Measurements from ENCODE around the gene NFASC. TPM values are rescaled to one million over a fixed set of nuclear protein-coding genes. Genes with fewer than 3 reads are reported as not detected.

Gene NFASC
- total RNA-seq, 4 donors from 2014 or later = 12.7 to 41.7 (median 19.2) TPM

- peaks cover 5% of the 10 kb centered on the region for H3K36me3 ChIP-seq
- TF ChIP-seq EP300 (IDR thresholded peaks at IDR 0.05) = no peak
- TF ChIP-seq POLR2A (IDR thresholded peaks at IDR 0.05) = no peak
- no peak for TF ChIP-seq CTCF (IDR thresholded peaks at IDR 0.05)
- no peak for TF ChIP-seq POLR2AphosphoS5 (IDR thresholded peaks at IDR 0.05)
- WGBS = 66% methylated on average over 8 of the region's 8 CpGs
Observed at GRCh38 chr1:204960306-204961125, 89.9 kb downstream of the NFASC start.

GRCh38 chr1:204961765-204962419, 91.2 kb downstream of the NFASC start:
- 59% methylated on average over 8 of the region's 8 CpGs for WGBS
- DNase-seq (ENCODE audit: low spot score in 2 of 2) = no peak
- Histone ChIP-seq H3K4me1 (no peaks in the 10 kb centered on the region), H3K4me3 (no peak overlapping the region), H3K27ac (no peak overlapping the region), H3K36me3 (peaks cover 5% of the 10 kb centered on the region), H3K9me3 (no peaks in the 10 kb centered on the region), H3K27me3 (peaks cover 3% of the 10 kb centered on the region)
- TF ChIP-seq EP300 (IDR thresholded peaks at IDR 0.05) (no peak), POLR2AphosphoS5 (IDR thresholded peaks at IDR 0.05) (no peak), CTCF (IDR thresholded peaks at IDR 0.05) (no peak), POLR2A (IDR thresholded peaks at IDR 0.05) (no peak)

More at GRCh38 chr1:204960306-204961125, 89.9 kb downstream of the NFASC start:
- Histone ChIP-seq H3K4me3 (no peak overlapping the region), H3K27ac (no peak overlapping the region), H3K4me1 (no peaks in the 10 kb centered on the region), H3K27me3 (peaks cover 3% of the 10 kb centered on the region), H3K9me3 (no peaks in the 10 kb centered on the region)
- DNase-seq (ENCODE audit: low spot score in 2 of 2) = no peak

- Histone ChIP-seq H3K4me1 (no peaks in the 10 kb centered on the region), H3K9me3 (no peaks in the 10 kb centered on the region), H3K27ac (no peak overlapping the region), H3K36me3 (no peaks in the 10 kb centered on the region), H3K27me3 (peaks cover 3% of the 10 kb centered on the region), H3K4me3 (no peak overlapping the region)
- TF ChIP-seq CTCF (IDR thresholded peaks at IDR 0.05) (no peak), POLR2A (IDR thresholded peaks at IDR 0.05) (no peak), EP300 (IDR thresholded peaks at IDR 0.05) (no peak), POLR2AphosphoS5 (IDR thresholded peaks at IDR 0.05) (no peak)
- DNase-seq (ENCODE audit: low spot score in 2 of 2) = no peak
- 87% methylated on average over 6 of the region's 6 CpGs for WGBS
Observed at GRCh38 chr1:204962742-204963632, 92.3 kb downstream of the NFASC start.

- H3K9me3 ChIP-seq = no peaks in the 10 kb centered on the region
- no peak overlapping the region for H3K4me3 ChIP-seq
- no peaks in the 10 kb centered on the region for H3K4me1 ChIP-seq
- DNase-seq (ENCODE audit: low spot score in 2 of 2) = no peak
- H3K36me3 ChIP-seq = no peaks in the 10 kb centered on the region
- TF ChIP-seq POLR2AphosphoS5 (IDR thresholded peaks at IDR 0.05) (no peak), CTCF (IDR thresholded peaks at IDR 0.05) (no peak), POLR2A (IDR thresholded peaks at IDR 0.05) (no peak), EP300 (IDR thresholded peaks at IDR 0.05) (no peak)
- peaks cover 6% of the 10 kb centered on the region for H3K27me3 ChIP-seq
- 55% methylated on average over 6 of the region's 6 CpGs for WGBS
- H3K27ac ChIP-seq = no peak overlapping the region
Observed at GRCh38 chr1:204967451-204967850, 96.8 kb downstream of the NFASC start.

Measured in suprapubic skin (tissue), 4 donors.